Ishikawa (cell line): ENCODE results near the gene GRM7.

Experiments
- CEBPB ChIP-seq: IDR thresholded peaks from 2 replicates; pipeline ENCODE4 v1.6.1; 2012
- CREB1 ChIP-seq: IDR thresholded peaks from 2 replicates; pipeline ENCODE4 v1.6.1; 2012; ENCODE audit warnings: low read depth
- EGR1 ChIP-seq: IDR thresholded peaks from 2 replicates; pipeline ENCODE4 v1.6.1; 2012
- EP300 ChIP-seq: IDR thresholded peaks from 2 replicates; pipeline ENCODE4 v1.6.1; 2012; ENCODE audit warnings: borderline replicate concordance
- FOXM1 ChIP-seq: IDR thresholded peaks from 2 replicates; pipeline ENCODE4 v1.6.1; 2012; ENCODE audit warnings: low read depth, borderline replicate concordance
- MAX ChIP-seq: IDR thresholded peaks from 2 replicates; pipeline ENCODE4 v1.6.1; 2012
- NFIC ChIP-seq: IDR thresholded peaks from 2 replicates; pipeline ENCODE4 v1.6.1; 2012
- RAD21 ChIP-seq: IDR thresholded peaks from 2 replicates; pipeline ENCODE4 v1.6.1; 2012; ENCODE audit warnings: low read depth
- REST ChIP-seq: IDR thresholded peaks from 2 replicates; pipeline ENCODE4 v1.6.1; 2012; ENCODE audit warnings: low read depth, mild to moderate bottlenecking
- TAF1 ChIP-seq: IDR thresholded peaks from 2 replicates; pipeline ENCODE4 v1.6.1; 2012; ENCODE audit warnings: low read depth, mild to moderate bottlenecking
- TCF12 ChIP-seq: IDR thresholded peaks from 2 replicates; pipeline ENCODE4 v1.6.1; 2012; ENCODE audit warnings: low read depth
- TEAD4 ChIP-seq: IDR thresholded peaks from 2 replicates; pipeline ENCODE4 v1.6.1; 2012
- USF1 ChIP-seq: IDR thresholded peaks from 2 replicates; pipeline ENCODE4 v1.6.1; 2012
- YY1 ChIP-seq: IDR thresholded peaks from 2 replicates; pipeline ENCODE4 v1.6.1; 2012; ENCODE audit warnings: low read depth
- ZBTB7A ChIP-seq: IDR thresholded peaks from 2 replicates; pipeline ENCODE4 v1.6.1; 2012; ENCODE audit warnings: low read depth

GRM7 gene

DNA sequence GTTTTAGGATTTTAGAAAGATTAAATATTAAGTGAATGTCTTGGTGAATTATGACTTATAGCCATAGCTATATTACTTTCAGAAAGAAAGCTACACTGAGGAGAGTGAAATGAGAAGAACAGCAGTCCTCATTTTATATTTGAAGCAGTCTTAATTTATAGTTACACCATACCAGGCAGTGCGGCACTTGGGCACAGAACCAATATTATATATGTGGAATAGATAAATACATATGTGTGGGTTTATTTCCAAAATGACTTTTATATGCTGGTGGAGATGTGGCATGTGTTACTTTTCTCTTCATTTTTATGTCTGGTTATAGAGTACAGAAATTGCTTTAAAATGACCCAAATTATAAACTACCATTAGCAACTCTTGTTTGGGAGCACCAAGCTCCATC is 759.5 kb downstream of the GRM7 start:
- TF ChIP-seq REST (no peak), CEBPB (no peak), TAF1 (no peak), USF1 (no peak), YY1 (no peak), RAD21 (no peak), ZBTB7A (no peak), NFIC (no peak), MAX (no peak), EP300 (no peak), TEAD4 (no peak), CREB1 (no peak), TCF12 (no peak), FOXM1 (no peak), EGR1 (no peak)

- TF ChIP-seq USF1 (no peak), YY1 (no peak), CREB1 (no peak), TEAD4 (no peak), REST (no peak), TCF12 (no peak), CEBPB (no peak), EP300 (no peak), RAD21 (no peak), EGR1 (no peak), MAX (no peak), NFIC (no peak), TAF1 (no peak), FOXM1 (no peak), ZBTB7A (no peak)
These were observed 760.2 kb downstream of the GRM7 start for GRCh38 chr3:7621046-7621630.

GRCh38 chr3:7621651-7622050 is 760.7 kb downstream of the GRM7 start:
- no peak for TF ChIP-seq NFIC

GRCh38 chr3:7625021-7625420 is 764.1 kb downstream of the GRM7 start:
- TF ChIP-seq MAX (no peak), YY1 (no peak), RAD21 (no peak), EP300 (no peak), TCF12 (no peak), USF1 (no peak), FOXM1 (no peak), ZBTB7A (no peak), NFIC (no peak)

DNA sequence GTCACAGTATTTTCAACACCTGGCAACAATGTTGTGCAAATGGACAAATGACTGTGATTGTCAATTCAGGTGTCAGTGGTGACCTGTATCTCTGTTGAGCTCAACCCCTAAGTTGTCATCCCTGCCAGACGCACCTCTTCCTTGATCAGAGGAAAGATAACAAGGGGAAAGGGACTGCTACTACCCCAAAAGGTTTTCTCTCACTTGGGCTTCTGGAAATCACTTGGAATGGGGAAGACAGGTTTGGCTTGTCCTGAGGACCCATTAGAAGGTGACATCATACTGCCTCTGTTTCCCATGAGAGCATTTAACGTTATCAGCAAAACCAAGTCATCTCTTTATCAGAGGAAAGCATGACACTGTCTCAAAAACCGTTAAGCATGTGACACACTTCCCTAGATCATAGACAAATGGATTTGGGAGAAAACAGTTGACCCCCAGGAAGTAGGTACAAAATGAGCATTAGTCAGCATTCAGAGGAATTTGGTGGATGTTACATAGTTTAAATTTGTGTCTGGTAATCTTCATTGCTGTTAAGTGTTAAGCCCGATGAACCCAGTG is 769.5 kb downstream of the GRM7 start:
- TF ChIP-seq RAD21 (no peak), MAX (no peak), FOXM1 (no peak), NFIC (no peak), REST (no peak), TAF1 (no peak), YY1 (no peak), USF1 (no peak), TCF12 (no peak), EP300 (no peak), TEAD4 (no peak), ZBTB7A (no peak), CEBPB (no peak)
